HEK293 (cell line): ENCODE data around the gene MYOM3.

Experiments used
- GLIS2 ChIP-seq: fragments of 450-650 bp; formaldehyde crosslinking; IDR thresholded peaks from 2 replicates; pipeline ENCODE4 v1.5.1; 2016; ENCODE audit warnings: missing biosample characterization, missing genetic modification characterization
- HIC1 ChIP-seq: fragments of 450-650 bp; formaldehyde crosslinking; IDR thresholded peaks from 2 replicates; pipeline ENCODE4 v1.5.1; 2016; ENCODE audit warnings: missing biosample characterization, missing genetic modification characterization
- KLF8 ChIP-seq: fragments of 450-650 bp; formaldehyde crosslinking; IDR thresholded peaks from 2 replicates; pipeline ENCODE4 v1.5.1; 2016; ENCODE audit warnings: missing biosample characterization, missing genetic modification characterization
- SETDB1 ChIP-seq: IDR thresholded peaks from one replicate; pipeline ENCODE4 v1.6.1; 2017; ENCODE audit warnings: mild to moderate bottlenecking, low read length, moderate library complexity, mixed read lengths; ENCODE audit not compliant: insufficient read length
- ZBTB11 ChIP-seq: fragments of 450-650 bp; formaldehyde crosslinking; conservative IDR thresholded peaks from 2 replicates; pipeline ENCODE4 v1.5.1; 2016; ENCODE audit warnings: low read depth, missing biosample characterization, missing genetic modification characterization
- ZNF140 ChIP-seq: fragments of 450-650 bp; formaldehyde crosslinking; IDR thresholded peaks from 2 replicates; pipeline ENCODE4 v1.5.1; 2016; ENCODE audit warnings: missing biosample characterization, missing genetic modification characterization
- ZNF223 ChIP-seq: fragments of 450-650 bp; formaldehyde crosslinking; IDR thresholded peaks from 2 replicates; pipeline ENCODE4 v1.5.1; 2016; ENCODE audit warnings: missing biosample characterization, missing genetic modification characterization
- ZNF362 ChIP-seq: fragments of 450-650 bp; formaldehyde crosslinking; IDR thresholded peaks from 2 replicates; pipeline ENCODE4 v1.5.1; 2016; ENCODE audit warnings: missing biosample characterization, missing genetic modification characterization
- ZNF433 ChIP-seq: fragments of 450-650 bp; formaldehyde crosslinking; IDR thresholded peaks from 2 replicates; pipeline ENCODE4 v1.5.1; 2016; ENCODE audit warnings: missing biosample characterization, missing genetic modification characterization, low read depth
- ZNF510 ChIP-seq: fragments of 450-650 bp; formaldehyde crosslinking; IDR thresholded peaks from 2 replicates; pipeline ENCODE4 v1.5.1; 2018; ENCODE audit warnings: mild to moderate bottlenecking, missing genetic modification characterization, missing biosample characterization; ENCODE audit not compliant: insufficient replicate concordance
- ZNF768 ChIP-seq: fragments of 450-650 bp; formaldehyde crosslinking; IDR thresholded peaks from 2 replicates; pipeline ENCODE4 v1.5.1; 2018; ENCODE audit warnings: missing biosample characterization, mild to moderate bottlenecking, missing genetic modification characterization
- TF ChIP-seq, protein P1 (sequence below): fragments of 450-650 bp; formaldehyde crosslinking; IDR thresholded peaks from 2 replicates; pipeline ENCODE4 v1.5.1; 2017; ENCODE audit warnings: missing biosample characterization, missing genetic modification characterization
- TF ChIP-seq, protein P2 (sequence below): sonication (generic); formaldehyde crosslinking; IDR thresholded peaks from 2 replicates; pipeline ENCODE4 v1.8.1; 2022; ENCODE audit warnings: mild to moderate bottlenecking, moderate library complexity, missing genetic modification reagents
- TF ChIP-seq, protein P3 (sequence below): fragments of 450-650 bp; formaldehyde crosslinking; IDR thresholded peaks from 2 replicates; pipeline ENCODE4 v1.5.1; 2016; ENCODE audit warnings: missing biosample characterization, missing genetic modification characterization

DNA sequence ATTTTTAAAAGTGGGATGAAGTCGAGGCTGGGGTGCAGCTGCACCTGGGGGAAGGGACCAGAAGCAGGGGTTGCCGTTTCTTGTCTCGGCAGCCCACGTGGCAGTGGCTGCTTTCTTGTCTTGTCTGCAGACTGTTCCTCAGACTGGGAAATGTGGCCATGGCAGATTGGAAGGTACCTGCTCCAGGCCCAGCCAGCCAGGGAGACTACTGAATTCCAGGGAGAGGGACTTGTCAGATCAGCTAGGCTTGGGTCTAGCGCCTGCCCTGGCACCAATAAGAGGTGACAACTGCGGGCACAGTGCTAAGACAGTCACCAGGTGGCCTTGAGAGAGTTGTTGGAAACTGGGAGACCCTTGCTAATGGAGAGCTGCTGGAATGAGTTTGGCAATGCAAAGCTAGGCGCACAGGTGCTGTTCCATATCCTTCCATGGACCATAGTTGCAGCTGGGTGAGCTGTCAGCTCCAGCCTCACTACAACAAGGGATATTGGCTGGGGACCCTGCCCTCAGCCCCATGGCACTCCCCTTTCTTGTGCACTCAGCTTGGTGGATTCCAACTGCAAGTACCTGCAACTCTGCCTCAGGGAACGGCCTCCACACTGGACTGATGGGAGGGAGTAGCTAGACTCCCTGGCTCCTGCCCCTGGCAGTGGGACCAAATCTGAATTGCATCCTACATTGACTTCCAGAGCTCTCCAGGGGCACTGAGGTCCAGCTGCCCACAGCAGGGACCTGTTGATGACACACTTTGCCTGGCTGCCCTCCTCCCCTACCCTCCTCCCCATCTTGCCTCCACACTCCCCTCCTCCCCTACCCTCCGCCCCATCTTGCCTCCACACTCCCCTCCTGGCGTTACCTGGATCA lies 40.9 kb upstream of the MYOM3 start:
- TF ChIP-seq ZNF510 (tag by site-specific recombination) (no peak), ZNF433 (tag by site-specific recombination) (no peak), GLIS2 (tag by site-specific recombination) (no peak), ZBTB11 (no peak), HIC1 (no peak), KLF8 (tag by site-specific recombination) (no peak), ZNF768 (no peak), SETDB1 (no peak), ZNF362 (tag by site-specific recombination) (no peak), ZNF140 (tag by site-specific recombination) (no peak), ZNF223 (tag by site-specific recombination) (no peak)
- TF ChIP-seq, protein P1, sequence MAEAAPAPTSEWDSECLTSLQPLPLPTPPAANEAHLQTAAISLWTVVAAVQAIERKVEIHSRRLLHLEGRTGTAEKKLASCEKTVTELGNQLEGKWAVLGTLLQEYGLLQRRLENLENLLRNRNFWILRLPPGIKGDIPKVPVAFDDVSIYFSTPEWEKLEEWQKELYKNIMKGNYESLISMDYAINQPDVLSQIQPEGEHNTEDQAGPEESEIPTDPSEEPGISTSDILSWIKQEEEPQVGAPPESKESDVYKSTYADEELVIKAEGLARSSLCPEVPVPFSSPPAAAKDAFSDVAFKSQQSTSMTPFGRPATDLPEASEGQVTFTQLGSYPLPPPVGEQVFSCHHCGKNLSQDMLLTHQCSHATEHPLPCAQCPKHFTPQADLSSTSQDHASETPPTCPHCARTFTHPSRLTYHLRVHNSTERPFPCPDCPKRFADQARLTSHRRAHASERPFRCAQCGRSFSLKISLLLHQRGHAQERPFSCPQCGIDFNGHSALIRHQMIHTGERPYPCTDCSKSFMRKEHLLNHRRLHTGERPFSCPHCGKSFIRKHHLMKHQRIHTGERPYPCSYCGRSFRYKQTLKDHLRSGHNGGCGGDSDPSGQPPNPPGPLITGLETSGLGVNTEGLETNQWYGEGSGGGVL (tag by site-specific recombination) = no peak
- TF ChIP-seq, protein P2, sequence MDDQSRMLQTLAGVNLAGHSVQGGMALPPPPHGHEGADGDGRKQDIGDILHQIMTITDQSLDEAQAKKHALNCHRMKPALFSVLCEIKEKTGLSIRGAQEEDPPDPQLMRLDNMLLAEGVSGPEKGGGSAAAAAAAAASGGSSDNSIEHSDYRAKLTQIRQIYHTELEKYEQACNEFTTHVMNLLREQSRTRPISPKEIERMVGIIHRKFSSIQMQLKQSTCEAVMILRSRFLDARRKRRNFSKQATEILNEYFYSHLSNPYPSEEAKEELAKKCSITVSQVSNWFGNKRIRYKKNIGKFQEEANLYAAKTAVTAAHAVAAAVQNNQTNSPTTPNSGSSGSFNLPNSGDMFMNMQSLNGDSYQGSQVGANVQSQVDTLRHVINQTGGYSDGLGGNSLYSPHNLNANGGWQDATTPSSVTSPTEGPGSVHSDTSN = no peak
- TF ChIP-seq, protein P3, sequence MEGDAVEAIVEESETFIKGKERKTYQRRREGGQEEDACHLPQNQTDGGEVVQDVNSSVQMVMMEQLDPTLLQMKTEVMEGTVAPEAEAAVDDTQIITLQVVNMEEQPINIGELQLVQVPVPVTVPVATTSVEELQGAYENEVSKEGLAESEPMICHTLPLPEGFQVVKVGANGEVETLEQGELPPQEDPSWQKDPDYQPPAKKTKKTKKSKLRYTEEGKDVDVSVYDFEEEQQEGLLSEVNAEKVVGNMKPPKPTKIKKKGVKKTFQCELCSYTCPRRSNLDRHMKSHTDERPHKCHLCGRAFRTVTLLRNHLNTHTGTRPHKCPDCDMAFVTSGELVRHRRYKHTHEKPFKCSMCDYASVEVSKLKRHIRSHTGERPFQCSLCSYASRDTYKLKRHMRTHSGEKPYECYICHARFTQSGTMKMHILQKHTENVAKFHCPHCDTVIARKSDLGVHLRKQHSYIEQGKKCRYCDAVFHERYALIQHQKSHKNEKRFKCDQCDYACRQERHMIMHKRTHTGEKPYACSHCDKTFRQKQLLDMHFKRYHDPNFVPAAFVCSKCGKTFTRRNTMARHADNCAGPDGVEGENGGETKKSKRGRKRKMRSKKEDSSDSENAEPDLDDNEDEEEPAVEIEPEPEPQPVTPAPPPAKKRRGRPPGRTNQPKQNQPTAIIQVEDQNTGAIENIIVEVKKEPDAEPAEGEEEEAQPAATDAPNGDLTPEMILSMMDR (tag by site-specific recombination) = no peak
